ENCODE results near the gene MEFV.

GRCh38 chr16:3207086-3207953 is 49.1 kb downstream of the MEFV start:
- TF ChIP-seq NFRKB (IDR thresholded peaks at IDR 0.05) (no peak), SP1 (IDR thresholded peaks at IDR 0.05) (no peak), BHLHE40 (IDR thresholded peaks at IDR 0.05; ENCODE audit: borderline replicate concordance) (no peak), ELF4 (IDR thresholded peaks at IDR 0.05) (no peak), SUZ12 (IDR thresholded peaks at IDR 0.05) (no peak), ZNF384 (IDR thresholded peaks at IDR 0.05) (no peak), FOXM1 (IDR thresholded peaks at IDR 0.05; ENCODE audit: borderline replicate concordance) (no peak), CTBP1 (IDR thresholded peaks at IDR 0.05; ENCODE audit: borderline replicate concordance) (no peak), HDGF (IDR thresholded peaks at IDR 0.05; ENCODE audit: borderline replicate concordance) (no peak), L3MBTL2 (conservative IDR thresholded peaks at IDR 0.05) (no peak), ARNT (IDR thresholded peaks at IDR 0.05) (no peak), FOXA1 (IDR thresholded peaks at IDR 0.05) (no peak), FOXK2 (IDR thresholded peaks at IDR 0.05) (no peak)

All from HEK293T (cell line).